Cardiac muscle cell (in vitro differentiated cells and primary cell): ENCODE results near the gene ACY1. TPM values are rescaled to one million over a fixed set of nuclear protein-coding genes. Genes with fewer than 3 reads are reported as not detected.

Experiments
- DNase-seq, 2 donors: peaks; one replicate each; pipeline versions ENCODE4 v3.0.0 to v3.0.0-alpha.2; 2010 to 2017; ENCODE audit warnings: low read depth in 1 of 2, low spot score in 1 of 2
- H3K27ac ChIP-seq: fragments of 200-600 bp; sonication (generic); 2 replicates; pipeline ENCODE4 v1.5.1; 2016
- H3K27me3 ChIP-seq: fragments of 200-600 bp; sonication (generic); 2 replicates; pipeline ENCODE4 v1.6.0; 2016; ENCODE audit warnings: control low read depth
- H3K36me3 ChIP-seq: fragments of 200-600 bp; sonication (generic); 2 replicates; pipeline ENCODE4 v1.5.1; 2016; ENCODE audit warnings: control low read depth
- H3K4me1 ChIP-seq: fragments of 200-600 bp; sonication (generic); 2 replicates; pipeline ENCODE4 v1.8.1; 2017; ENCODE audit warnings: low read depth, mild to moderate bottlenecking, mixed run types
- H3K4me3 ChIP-seq: fragments of 200-600 bp; sonication (generic); 2 replicates; pipeline ENCODE4 v1.5.1; 2016; ENCODE audit warnings: mild to moderate bottlenecking
- H3K9me3 ChIP-seq: fragments of 200-600 bp; sonication (generic); 2 replicates; pipeline ENCODE4 v1.5.1; 2017; ENCODE audit warnings: low read depth, mild to moderate bottlenecking, control low read depth
- CTCF ChIP-seq: IDR thresholded peaks from 2 replicates; pipeline ENCODE4 v1.5.1; 2012; ENCODE audit warnings: low read depth, mild to moderate bottlenecking, low read length
- polyA plus RNA-seq: library from polyadenylated mRNA; unstranded; fragments of >200 nt; fragmentation: Nextera tagmentation; extraction: Ambion mirVana; gene quantifications from 2 replicates; pipeline ENCODE4 v1.2.1, GENCODE V29; 2016
- total RNA-seq: library from RNA; depleted of rRNA; stranded (reverse); fragments of >200 nt; gene quantifications from 2 replicates; pipeline ENCODE4 v1.2.3, GENCODE V29; 2016

The ACY1 gene
- total and polyA plus RNA-seq, 2 experiments from 2014 or later, result 87.7 to 125 TPM

- Histone ChIP-seq H3K36me3 (no peaks in the 10 kb centered on the region), H3K9me3 (no peaks in the 10 kb centered on the region), H3K4me3 (no peak overlapping the region), H3K27ac (no peak overlapping the region), H3K27me3 (no peaks in the 10 kb centered on the region), H3K4me1 (peaks cover 72% of the 10 kb centered on the region)
- no peak for TF ChIP-seq CTCF
- DNase-seq, result no peak
These were observed 41.6 kb downstream of the ACY1 start for GRCh38 chr3:52024765-52025452.

- no peak for TF ChIP-seq CTCF
- H3K4me1 ChIP-seq, result peaks cover 71% of the 10 kb centered on the region
These were observed 42.1 kb downstream of the ACY1 start for GRCh38 chr3:52025453-52025852.

GRCh38 chr3:52026041-52026440 is 42.7 kb downstream of the ACY1 start:
- no peaks in the 10 kb centered on the region for H3K9me3 ChIP-seq
- no peaks in the 10 kb centered on the region for H3K27me3 ChIP-seq
- H3K4me3 ChIP-seq, result no peak overlapping the region
- no peak for TF ChIP-seq CTCF
- H3K36me3 ChIP-seq, result no peaks in the 10 kb centered on the region
- no peak for DNase-seq
- peak overlapping the region; percentile 62 for H3K27ac ChIP-seq
- H3K4me1 ChIP-seq, result peaks cover 71% of the 10 kb centered on the region

More at GRCh38 chr3:52025453-52025852, 42.1 kb downstream of the ACY1 start:
- Histone ChIP-seq H3K27me3 (no peaks in the 10 kb centered on the region), H3K9me3 (no peaks in the 10 kb centered on the region), H3K36me3 (no peaks in the 10 kb centered on the region), H3K27ac (peak overlapping the region; percentile 62), H3K4me3 (no peak overlapping the region)
- DNase-seq, result no peak

GRCh38 chr3:52028572-52028971 is 45.2 kb downstream of the ACY1 start:
- Histone ChIP-seq H3K4me1 (peaks cover 58% of the 10 kb centered on the region), H3K9me3 (no peaks in the 10 kb centered on the region), H3K27ac (no peak overlapping the region), H3K36me3 (no peaks in the 10 kb centered on the region), H3K4me3 (no peak overlapping the region), H3K27me3 (no peaks in the 10 kb centered on the region)
- TF ChIP-seq CTCF, result no peak
- no peak for DNase-seq

- Histone ChIP-seq H3K36me3 (no peaks in the 10 kb centered on the region), H3K4me3 (no peak overlapping the region), H3K27me3 (no peaks in the 10 kb centered on the region), H3K27ac (peak overlapping the region; percentile 50), H3K4me1 (peaks cover 53% of the 10 kb centered on the region), H3K9me3 (no peaks in the 10 kb centered on the region)
- DNase-seq, result no peak
- no peak for TF ChIP-seq CTCF
These were observed 45.7 kb downstream of the ACY1 start for GRCh38 chr3:52029053-52029452.
